HEK293 (cell line): ENCODE results near the gene CORO2B.

Source experiments
- CTCF ChIA-PET: fragments of 350-600 bp; formaldehyde crosslinking; extraction: SDS; loops from one replicate; lab custom pipeline; 2021; ENCODE audit warnings: antibody characterized with exemption; lab: Yijun Ruan, JAX
- POLR2A ChIA-PET: fragments of 300-600 bp; formaldehyde crosslinking; extraction: SDS; loops from one replicate; lab custom pipeline; 2020; ENCODE audit warnings: antibody characterized with exemption, inconsistent platforms; lab: Yijun Ruan, JAX
- H3K27ac ChIP-seq: fragments of 200-500 bp; sonication (Bioruptor generic); 2 replicates; pipeline ENCODE4 v1.5.1; 2014; ENCODE audit warnings: low read depth, low read length, control low read depth, inconsistent platforms; ENCODE audit errors: extremely low read depth
- H3K36me3 ChIP-seq, 2 experiments: fragments of 200-500 bp in 1 of 2; sonication (Bioruptor generic) in 1 of 2; 1 replicate in 1 of 2; 2 replicates in 1 of 2; pipeline ENCODE4 v1.5.1; 2014 to 2017; ENCODE audit warnings: inconsistent platforms in 2 of 2, low read length in 2 of 2; ENCODE audit not compliant: control insufficient read depth in 2 of 2, insufficient read depth in 1 of 2
- H3K4me1 ChIP-seq: fragments of 200-500 bp; sonication (Bioruptor generic); 2 replicates; pipeline ENCODE4 v1.5.1; 2014; ENCODE audit warnings: mild to moderate bottlenecking, low read length, inconsistent platforms; ENCODE audit not compliant: control insufficient read depth, insufficient read depth
- H3K4me3 ChIP-seq: 2 replicates; pipeline ENCODE4 v1.5.1; 2011; ENCODE audit warnings: low read depth, mild to moderate bottlenecking, control low read depth, low read length, moderate library complexity
- H3K9me3 ChIP-seq: fragments of 200-500 bp; sonication (Bioruptor generic); 2 replicates; pipeline ENCODE4 v1.5.1; 2014; ENCODE audit warnings: low read depth, low read length, inconsistent platforms; ENCODE audit not compliant: control insufficient read depth, insufficient read depth
- GLIS2 ChIP-seq: fragments of 450-650 bp; formaldehyde crosslinking; IDR thresholded peaks from 2 replicates; pipeline ENCODE4 v1.5.1; 2016; ENCODE audit warnings: missing biosample characterization, missing genetic modification characterization
- KLF16 ChIP-seq: fragments of 450-650 bp; formaldehyde crosslinking; IDR thresholded peaks from 2 replicates; pipeline ENCODE4 v1.5.1; 2017; ENCODE audit warnings: missing biosample characterization, missing genetic modification characterization
- KLF8 ChIP-seq: fragments of 450-650 bp; formaldehyde crosslinking; IDR thresholded peaks from 2 replicates; pipeline ENCODE4 v1.5.1; 2016; ENCODE audit warnings: missing biosample characterization, missing genetic modification characterization
- PATZ1 ChIP-seq: fragments of 450-650 bp; formaldehyde crosslinking; IDR thresholded peaks from 2 replicates; pipeline ENCODE4 v1.5.1; 2016; ENCODE audit warnings: missing biosample characterization, missing genetic modification characterization
- SP2 ChIP-seq: fragments of 450-650 bp; formaldehyde crosslinking; IDR thresholded peaks from 2 replicates; pipeline ENCODE4 v1.5.1; 2016; ENCODE audit warnings: missing biosample characterization, missing genetic modification characterization
- SP7 ChIP-seq: fragments of 450-650 bp; formaldehyde crosslinking; IDR thresholded peaks from 2 replicates; pipeline ENCODE4 v1.5.1; 2016; ENCODE audit warnings: missing biosample characterization, missing genetic modification characterization
- TCF7L2 ChIP-seq: IDR thresholded peaks from 2 replicates; pipeline ENCODE4 v1.6.1; 2011; ENCODE audit warnings: low read depth, mild to moderate bottlenecking, inconsistent platforms, low read length, moderate library complexity, borderline replicate concordance
- ZBTB20 ChIP-seq: fragments of 450-650 bp; formaldehyde crosslinking; IDR thresholded peaks from 2 replicates; pipeline ENCODE4 v1.5.1; 2016; ENCODE audit warnings: missing biosample characterization, missing genetic modification characterization
- ZBTB48 ChIP-seq: fragments of 450-650 bp; formaldehyde crosslinking; IDR thresholded peaks from 2 replicates; pipeline ENCODE4 v1.5.1; 2016; ENCODE audit warnings: missing biosample characterization, missing genetic modification characterization
- ZFP3 ChIP-seq: fragments of 450-650 bp; formaldehyde crosslinking; IDR thresholded peaks from 2 replicates; pipeline ENCODE4 v1.5.1; 2016; ENCODE audit warnings: low read depth, missing biosample characterization, missing genetic modification characterization
- ZNF155 ChIP-seq: fragments of 450-650 bp; formaldehyde crosslinking; IDR thresholded peaks from 2 replicates; pipeline ENCODE4 v1.5.1; 2016; ENCODE audit warnings: missing biosample characterization, missing genetic modification characterization
- ZNF214 ChIP-seq: fragments of 450-650 bp; formaldehyde crosslinking; IDR thresholded peaks from 2 replicates; pipeline ENCODE4 v1.5.1; 2017; ENCODE audit warnings: missing biosample characterization, mild to moderate bottlenecking, missing genetic modification characterization, borderline replicate concordance
- ZNF266 ChIP-seq: fragments of 450-650 bp; formaldehyde crosslinking; IDR thresholded peaks from 2 replicates; pipeline ENCODE4 v1.5.1; 2016; ENCODE audit warnings: missing biosample characterization, missing genetic modification characterization, low read depth
- ZNF354C ChIP-seq: fragments of 450-650 bp; formaldehyde crosslinking; IDR thresholded peaks from 2 replicates; pipeline ENCODE4 v1.5.1; 2016; ENCODE audit warnings: missing biosample characterization, missing genetic modification characterization, low read depth, borderline replicate concordance
- ZNF426 ChIP-seq: fragments of 450-650 bp; formaldehyde crosslinking; IDR thresholded peaks from 2 replicates; pipeline ENCODE4 v1.5.1; 2017; ENCODE audit warnings: missing biosample characterization, missing genetic modification characterization, mild to moderate bottlenecking, inconsistent platforms, moderate library complexity
- ZNF548 ChIP-seq: fragments of 450-650 bp; formaldehyde crosslinking; IDR thresholded peaks from 2 replicates; pipeline ENCODE4 v1.5.1; 2016; ENCODE audit warnings: missing biosample characterization, missing genetic modification characterization
- ZNF555 ChIP-seq: fragments of 450-650 bp; formaldehyde crosslinking; conservative IDR thresholded peaks from 2 replicates; pipeline ENCODE4 v1.5.1; 2017; ENCODE audit warnings: missing biosample characterization, mild to moderate bottlenecking, missing genetic modification characterization, inconsistent platforms
- ZNF561 ChIP-seq: fragments of 450-650 bp; IDR thresholded peaks from 2 replicates; pipeline ENCODE4 v1.5.1; 2018; ENCODE audit warnings: missing biosample characterization, missing genetic modification characterization, borderline replicate concordance
- ZNF600 ChIP-seq: fragments of 450-650 bp; formaldehyde crosslinking; IDR thresholded peaks from 2 replicates; pipeline ENCODE4 v1.5.1; 2016; ENCODE audit warnings: missing biosample characterization, missing genetic modification characterization
- ZNF701 ChIP-seq: fragments of 450-650 bp; formaldehyde crosslinking; IDR thresholded peaks from 2 replicates; pipeline ENCODE4 v1.5.1; 2016; ENCODE audit warnings: missing biosample characterization, missing genetic modification characterization
- ZNF76 ChIP-seq: fragments of 450-650 bp; formaldehyde crosslinking; IDR thresholded peaks from 2 replicates; pipeline ENCODE4; 2016; ENCODE audit warnings: low read depth, missing biosample characterization, missing genetic modification characterization, borderline replicate concordance
- ZNF792 ChIP-seq: fragments of 450-650 bp; formaldehyde crosslinking; IDR thresholded peaks from 2 replicates; pipeline ENCODE4 v1.5.1; 2016; ENCODE audit warnings: missing biosample characterization, missing genetic modification characterization
- ZXDB ChIP-seq: fragments of 450-650 bp; formaldehyde crosslinking; IDR thresholded peaks from 2 replicates; pipeline ENCODE4 v1.5.1; 2016; ENCODE audit warnings: missing biosample characterization, missing genetic modification characterization
- TF ChIP-seq, protein P1 (sequence below): fragments of 450-650 bp; formaldehyde crosslinking; IDR thresholded peaks from 2 replicates; pipeline ENCODE4 v1.5.1; 2017; ENCODE audit warnings: missing biosample characterization, missing genetic modification characterization
- TF ChIP-seq, protein P2 (sequence below): fragments of 450-650 bp; formaldehyde crosslinking; IDR thresholded peaks from 2 replicates; pipeline ENCODE4 v1.5.1; 2016; ENCODE audit warnings: missing biosample characterization, missing genetic modification characterization
- TF ChIP-seq, protein P3 (sequence below): fragments of 450-650 bp; formaldehyde crosslinking; IDR thresholded peaks from 2 replicates; pipeline ENCODE4 v1.5.1; 2017; ENCODE audit warnings: missing biosample characterization, missing genetic modification characterization
- TF ChIP-seq, protein P4 (sequence below): fragments of 450-650 bp; formaldehyde crosslinking; IDR thresholded peaks from 2 replicates; pipeline ENCODE4 v1.5.1; 2017; ENCODE audit warnings: missing biosample characterization, missing genetic modification characterization

Gene CORO2B

GRCh38 chr15:68683026-68683425 is 104.2 kb downstream of the CORO2B start:
- ChIA-PET CTCF (interaction anchor here (0.6 to 1.2 kb wide), 2 partner anchors 9 to 343 kb away, joined by 3 to 4 read pairs; no protein-coding TSS in a partner anchor), POLR2A (no interaction called here)
- no peaks in the 10 kb centered on the region for H3K9me3 ChIP-seq
- no peak overlapping the region for H3K27ac ChIP-seq
- H3K4me1 ChIP-seq, result no peaks in the 10 kb centered on the region
- no peaks in the 10 kb centered on the region for H3K36me3 ChIP-seq
- TF ChIP-seq, protein P1, sequence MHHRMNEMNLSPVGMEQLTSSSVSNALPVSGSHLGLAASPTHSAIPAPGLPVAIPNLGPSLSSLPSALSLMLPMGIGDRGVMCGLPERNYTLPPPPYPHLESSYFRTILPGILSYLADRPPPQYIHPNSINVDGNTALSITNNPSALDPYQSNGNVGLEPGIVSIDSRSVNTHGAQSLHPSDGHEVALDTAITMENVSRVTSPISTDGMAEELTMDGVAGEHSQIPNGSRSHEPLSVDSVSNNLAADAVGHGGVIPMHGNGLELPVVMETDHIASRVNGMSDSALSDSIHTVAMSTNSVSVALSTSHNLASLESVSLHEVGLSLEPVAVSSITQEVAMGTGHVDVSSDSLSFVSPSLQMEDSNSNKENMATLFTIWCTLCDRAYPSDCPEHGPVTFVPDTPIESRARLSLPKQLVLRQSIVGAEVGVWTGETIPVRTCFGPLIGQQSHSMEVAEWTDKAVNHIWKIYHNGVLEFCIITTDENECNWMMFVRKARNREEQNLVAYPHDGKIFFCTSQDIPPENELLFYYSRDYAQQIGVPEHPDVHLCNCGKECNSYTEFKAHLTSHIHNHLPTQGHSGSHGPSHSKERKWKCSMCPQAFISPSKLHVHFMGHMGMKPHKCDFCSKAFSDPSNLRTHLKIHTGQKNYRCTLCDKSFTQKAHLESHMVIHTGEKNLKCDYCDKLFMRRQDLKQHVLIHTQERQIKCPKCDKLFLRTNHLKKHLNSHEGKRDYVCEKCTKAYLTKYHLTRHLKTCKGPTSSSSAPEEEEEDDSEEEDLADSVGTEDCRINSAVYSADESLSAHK, result no peak
- TF ChIP-seq GLIS2 (tag by site-specific recombination) (no peak), ZFP3 (tag by site-specific recombination) (no peak), ZNF555 (tag by site-specific recombination) (no peak), TCF7L2 (no peak), ZNF354C (tag by site-specific recombination) (no peak), ZNF266 (no peak), ZNF600 (no peak), ZXDB (tag by site-specific recombination) (no peak), ZNF214 (tag by site-specific recombination) (no peak), ZNF561 (tag by site-specific recombination) (no peak), ZNF426 (tag by site-specific recombination) (no peak), KLF16 (tag by site-specific recombination) (no peak), ZBTB20 (tag by site-specific recombination) (no peak)
- TF ChIP-seq, protein P2, sequence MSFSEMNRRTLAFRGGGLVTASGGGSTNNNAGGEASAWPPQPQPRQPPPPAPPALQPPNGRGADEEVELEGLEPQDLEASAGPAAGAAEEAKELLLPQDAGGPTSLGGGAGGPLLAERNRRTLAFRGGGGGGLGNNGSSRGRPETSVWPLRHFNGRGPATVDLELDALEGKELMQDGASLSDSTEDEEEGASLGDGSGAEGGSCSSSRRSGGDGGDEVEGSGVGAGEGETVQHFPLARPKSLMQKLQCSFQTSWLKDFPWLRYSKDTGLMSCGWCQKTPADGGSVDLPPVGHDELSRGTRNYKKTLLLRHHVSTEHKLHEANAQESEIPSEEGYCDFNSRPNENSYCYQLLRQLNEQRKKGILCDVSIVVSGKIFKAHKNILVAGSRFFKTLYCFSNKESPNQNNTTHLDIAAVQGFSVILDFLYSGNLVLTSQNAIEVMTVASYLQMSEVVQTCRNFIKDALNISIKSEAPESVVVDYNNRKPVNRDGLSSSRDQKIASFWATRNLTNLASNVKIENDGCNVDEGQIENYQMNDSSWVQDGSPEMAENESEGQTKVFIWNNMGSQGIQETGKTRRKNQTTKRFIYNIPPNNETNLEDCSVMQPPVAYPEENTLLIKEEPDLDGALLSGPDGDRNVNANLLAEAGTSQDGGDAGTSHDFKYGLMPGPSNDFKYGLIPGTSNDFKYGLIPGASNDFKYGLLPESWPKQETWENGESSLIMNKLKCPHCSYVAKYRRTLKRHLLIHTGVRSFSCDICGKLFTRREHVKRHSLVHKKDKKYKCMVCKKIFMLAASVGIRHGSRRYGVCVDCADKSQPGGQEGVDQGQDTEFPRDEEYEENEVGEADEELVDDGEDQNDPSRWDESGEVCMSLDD, result no peak
- TF ChIP-seq, protein P3, sequence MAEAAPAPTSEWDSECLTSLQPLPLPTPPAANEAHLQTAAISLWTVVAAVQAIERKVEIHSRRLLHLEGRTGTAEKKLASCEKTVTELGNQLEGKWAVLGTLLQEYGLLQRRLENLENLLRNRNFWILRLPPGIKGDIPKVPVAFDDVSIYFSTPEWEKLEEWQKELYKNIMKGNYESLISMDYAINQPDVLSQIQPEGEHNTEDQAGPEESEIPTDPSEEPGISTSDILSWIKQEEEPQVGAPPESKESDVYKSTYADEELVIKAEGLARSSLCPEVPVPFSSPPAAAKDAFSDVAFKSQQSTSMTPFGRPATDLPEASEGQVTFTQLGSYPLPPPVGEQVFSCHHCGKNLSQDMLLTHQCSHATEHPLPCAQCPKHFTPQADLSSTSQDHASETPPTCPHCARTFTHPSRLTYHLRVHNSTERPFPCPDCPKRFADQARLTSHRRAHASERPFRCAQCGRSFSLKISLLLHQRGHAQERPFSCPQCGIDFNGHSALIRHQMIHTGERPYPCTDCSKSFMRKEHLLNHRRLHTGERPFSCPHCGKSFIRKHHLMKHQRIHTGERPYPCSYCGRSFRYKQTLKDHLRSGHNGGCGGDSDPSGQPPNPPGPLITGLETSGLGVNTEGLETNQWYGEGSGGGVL, result no peak
- no peak overlapping the region for H3K4me3 ChIP-seq

DNA sequence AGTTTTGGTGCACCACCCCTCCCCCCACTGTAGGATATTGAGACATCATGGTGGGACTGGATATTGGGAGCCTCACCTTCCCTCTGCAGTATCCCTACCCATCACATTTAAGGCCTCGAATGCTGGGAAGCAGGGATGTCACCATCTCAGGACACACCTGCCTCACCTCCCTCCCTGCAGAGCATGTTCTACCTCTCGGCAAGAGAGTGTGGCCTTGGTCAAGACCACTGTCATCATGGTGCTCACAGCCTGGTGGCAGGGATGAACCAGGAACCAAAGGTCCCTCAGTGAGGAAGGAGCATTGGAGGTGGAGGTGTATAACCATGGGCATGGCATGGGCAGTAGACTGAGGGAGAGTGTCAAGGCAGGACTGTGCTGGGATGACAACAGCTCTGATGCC is 104.8 kb downstream of the CORO2B start:
- no peaks in the 10 kb centered on the region for H3K4me1 ChIP-seq
- CTCF ChIA-PET, result interaction anchor here (1.2 kb wide), 1 partner anchor 9 kb away, joined by 4 read pairs; no protein-coding TSS in a partner anchor
- TF ChIP-seq KLF8 (tag by site-specific recombination) (no peak), ZNF548 (tag by site-specific recombination) (no peak), SP2 (tag by site-specific recombination) (no peak), ZNF701 (no peak), ZNF792 (tag by site-specific recombination) (no peak), ZNF76 (tag by site-specific recombination) (no peak), PATZ1 (tag by site-specific recombination) (no peak), ZBTB48 (tag by site-specific recombination) (no peak), ZNF155 (tag by site-specific recombination) (no peak), SP7 (tag by site-specific recombination) (no peak)
- TF ChIP-seq, protein P4, sequence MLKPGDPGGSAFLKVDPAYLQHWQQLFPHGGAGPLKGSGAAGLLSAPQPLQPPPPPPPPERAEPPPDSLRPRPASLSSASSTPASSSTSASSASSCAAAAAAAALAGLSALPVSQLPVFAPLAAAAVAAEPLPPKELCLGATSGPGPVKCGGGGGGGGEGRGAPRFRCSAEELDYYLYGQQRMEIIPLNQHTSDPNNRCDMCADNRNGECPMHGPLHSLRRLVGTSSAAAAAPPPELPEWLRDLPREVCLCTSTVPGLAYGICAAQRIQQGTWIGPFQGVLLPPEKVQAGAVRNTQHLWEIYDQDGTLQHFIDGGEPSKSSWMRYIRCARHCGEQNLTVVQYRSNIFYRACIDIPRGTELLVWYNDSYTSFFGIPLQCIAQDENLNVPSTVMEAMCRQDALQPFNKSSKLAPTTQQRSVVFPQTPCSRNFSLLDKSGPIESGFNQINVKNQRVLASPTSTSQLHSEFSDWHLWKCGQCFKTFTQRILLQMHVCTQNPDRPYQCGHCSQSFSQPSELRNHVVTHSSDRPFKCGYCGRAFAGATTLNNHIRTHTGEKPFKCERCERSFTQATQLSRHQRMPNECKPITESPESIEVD, result no peak

More for the DNA sequence above, 104.8 kb downstream of the CORO2B start:
- Histone ChIP-seq H3K27ac (no peak overlapping the region), H3K9me3 (no peaks in the 10 kb centered on the region), H3K36me3 (no peaks in the 10 kb centered on the region), H3K4me3 (no peak overlapping the region)
- POLR2A ChIA-PET, result no interaction called here
